Measurements from ENCODE around the gene NEUROD6.

GRCh38 chr7:31336202-31337001, 4.1 kb downstream of the NEUROD6 start:
- TF ChIP-seq CTCF (IDR thresholded peaks at IDR 0.05; ENCODE audit: insufficient read depth, low read length, poor library complexity, severe bottlenecking) = no peak
- no peak for TF ChIP-seq EZH2phosphoT487 (conservative IDR thresholded peaks at IDR 0.05; ENCODE audit: low read length)

Data from SU-DHL-6 (cell line).